Lower lobe of right lung (tissue), 2 donors: Measurements from ENCODE around the gene TRIM29. TPM values are rescaled to one million over a fixed set of nuclear protein-coding genes. Genes with fewer than 3 reads are reported as not detected.
A peak's percentile ranks its signal among the peaks of the same experiment; 100 is the strongest.

Source experiments
- ATAC-seq, 2 donors: fragments of 200-7000 bp; cut with Tn5 transposase; one replicate each; pipeline ENCODE4 v1.9.1; 2020 to 2022; ENCODE audit warnings: mild to moderate bottlenecking in 2 of 2, moderate library complexity in 2 of 2
- DNase-seq: peaks from one replicate; pipeline ENCODE4 v3.0.0-alpha.2; 2020
- H3K27ac ChIP-seq: fragments of 200-600 bp; one replicate; pipeline ENCODE4 v1.8.0; 2022
- H3K27me3 ChIP-seq: fragments of 200-600 bp; one replicate; pipeline ENCODE4 v1.8.0; 2022; ENCODE audit warnings: low read depth
- H3K36me3 ChIP-seq: fragments of 200-600 bp; one replicate; pipeline ENCODE4 v1.8.0; 2022; ENCODE audit warnings: mild to moderate bottlenecking
- H3K4me1 ChIP-seq: fragments of 200-600 bp; one replicate; pipeline ENCODE4 v1.8.0; 2022
- H3K4me3 ChIP-seq: fragments of 200-600 bp; one replicate; pipeline ENCODE4 v1.8.0; 2022; ENCODE audit warnings: mild to moderate bottlenecking
- H3K9me3 ChIP-seq: fragments of 200-600 bp; one replicate; pipeline ENCODE4 v1.8.0; 2022
- CTCF ChIP-seq: fragments of 200-600 bp; IDR thresholded peaks from one replicate; pipeline ENCODE4 v1.8.0; 2022; ENCODE audit warnings: antibody characterized with exemption, mild to moderate bottlenecking
- intact Hi-C: fragments of 100-400 bp; cut with DNase I; formaldehyde crosslinking; loops from one replicate; pipeline ENCODE4 v1.11.0; 2022
- total RNA-seq: library from RNA; stranded (reverse); fragmentation: NEBNext Ultra II Directional; extraction: Animal tissue kit (Norgen Biotek cat#: 25700); gene quantifications from one replicate; pipeline ENCODE4 v1.2.1, GENCODE V29; 2021
- donor health status: DM: no; HTN: yes; CAD: no; lungs with severe emphysema.

Gene TRIM29
- total RNA-seq, 1 donor from 2014 or later = 8.3 TPM

GRCh38 chr11:120122924-120123683 is 14.8 kb downstream of the TRIM29 start:
- ATAC-seq (no peak), DNase-seq (no peak)
- H3K27ac ChIP-seq = peak overlapping the region; percentile 49
- no peak for TF ChIP-seq CTCF
- no peak overlapping the region for H3K4me3 ChIP-seq
- H3K36me3 ChIP-seq = no peaks in the 10 kb centered on the region
- H3K27me3 ChIP-seq = peaks cover 5% of the 10 kb centered on the region
- no peaks in the 10 kb centered on the region for H3K4me1 ChIP-seq
- intact Hi-C loops = no loop called here
- H3K9me3 ChIP-seq = no peaks in the 10 kb centered on the region

- Histone ChIP-seq H3K27me3 (no peaks in the 10 kb centered on the region), H3K4me1 (no peaks in the 10 kb centered on the region), H3K4me3 (no peak overlapping the region), H3K27ac (peak overlapping the region; percentile 60), H3K36me3 (no peaks in the 10 kb centered on the region), H3K9me3 (no peaks in the 10 kb centered on the region)
- no peak for TF ChIP-seq CTCF
- peak; percentile 76 for DNase-seq
- peak; percentile 87 to 88 for ATAC-seq
- intact Hi-C loops = no loop called here
Observed at GRCh38 chr11:120121914-120122473, 15.9 kb downstream of the TRIM29 start.

GRCh38 chr11:120121336-120121735 is 16.6 kb downstream of the TRIM29 start:
- no peak for DNase-seq
- Histone ChIP-seq H3K4me1 (no peaks in the 10 kb centered on the region), H3K4me3 (no peak overlapping the region), H3K9me3 (no peaks in the 10 kb centered on the region), H3K27me3 (no peaks in the 10 kb centered on the region), H3K36me3 (no peaks in the 10 kb centered on the region), H3K27ac (peak overlapping the region; percentile 60)
- intact Hi-C loops = no loop called here
- no peak for TF ChIP-seq CTCF
- ATAC-seq = peak; percentile 11 to 25

DNA sequence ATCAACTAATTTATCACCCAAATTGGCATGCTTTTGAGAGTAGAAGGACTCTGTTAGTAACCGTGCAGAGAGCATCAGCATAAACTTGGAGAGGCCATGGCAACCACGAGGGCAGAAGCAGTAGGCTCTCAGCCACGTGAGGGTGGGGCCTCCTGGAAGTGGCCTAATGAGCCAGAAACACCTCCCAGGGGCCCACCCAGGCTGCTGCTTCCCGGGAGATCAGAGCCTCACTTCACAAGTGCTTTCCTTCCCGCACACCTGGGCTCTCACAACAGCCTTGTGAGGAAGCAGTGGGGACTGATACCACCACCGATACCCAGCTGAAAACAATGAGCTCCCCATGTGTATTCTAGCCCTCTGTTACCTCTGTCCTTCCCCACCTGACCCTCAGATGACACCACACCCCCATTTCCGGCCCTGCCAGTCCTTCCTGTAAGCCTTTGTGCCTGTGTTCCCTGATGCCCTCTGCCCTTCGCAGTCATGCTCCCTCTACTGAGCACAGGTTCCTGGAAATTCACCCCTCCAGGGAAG is 17.0 kb downstream of the TRIM29 start:
- Histone ChIP-seq H3K36me3 (no peaks in the 10 kb centered on the region), H3K27ac (peak overlapping the region; percentile 60), H3K9me3 (no peaks in the 10 kb centered on the region), H3K4me1 (no peaks in the 10 kb centered on the region), H3K27me3 (no peaks in the 10 kb centered on the region), H3K4me3 (no peak overlapping the region)
- ATAC-seq (no peak), DNase-seq (no peak)
- no peak for TF ChIP-seq CTCF
- intact Hi-C loops = no loop called here

DNA sequence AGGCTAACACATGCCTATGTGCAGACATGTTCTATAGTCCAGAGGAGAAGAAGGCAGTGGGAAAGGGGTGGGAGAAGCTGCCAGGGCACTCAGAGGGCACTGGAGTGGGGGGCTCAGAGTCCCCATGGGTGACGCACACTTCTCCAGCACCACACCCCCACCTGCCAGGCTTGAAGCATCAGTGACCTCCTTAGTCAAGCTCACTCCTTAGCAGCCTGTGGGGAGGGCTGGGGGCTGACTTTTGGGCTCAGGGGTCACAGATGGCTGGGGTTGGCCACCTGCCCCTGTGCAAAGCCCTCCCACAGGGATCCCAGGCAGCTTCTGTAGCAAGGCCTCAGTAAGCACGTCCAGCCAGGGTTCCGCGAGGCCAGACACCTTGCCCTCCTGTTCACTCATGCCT is 18.8 kb downstream of the TRIM29 start:
- Histone ChIP-seq H3K27ac (no peak overlapping the region), H3K4me1 (no peaks in the 10 kb centered on the region), H3K36me3 (no peaks in the 10 kb centered on the region), H3K4me3 (no peak overlapping the region), H3K9me3 (no peaks in the 10 kb centered on the region), H3K27me3 (no peaks in the 10 kb centered on the region)
- intact Hi-C loops = no loop called here
- DNase-seq (no peak), ATAC-seq (no peak)
- no peak for TF ChIP-seq CTCF
